22Rv1 (cell line): Measurements from ENCODE around the gene LXN.

ENCODE experiments used
- ZFX ChIP-seq: fragments of 450-650 bp; IDR thresholded peaks from 2 replicates; pipeline ENCODE4 v1.6.1; 2017; ENCODE audit warnings: antibody characterized with exemption, borderline replicate concordance
- TF ChIP-seq, protein P1 (sequence below): fragments of 450-650 bp; IDR thresholded peaks from 2 replicates; pipeline ENCODE4 v1.5.1; 2017; ENCODE audit warnings: mild to moderate bottlenecking

DNA sequence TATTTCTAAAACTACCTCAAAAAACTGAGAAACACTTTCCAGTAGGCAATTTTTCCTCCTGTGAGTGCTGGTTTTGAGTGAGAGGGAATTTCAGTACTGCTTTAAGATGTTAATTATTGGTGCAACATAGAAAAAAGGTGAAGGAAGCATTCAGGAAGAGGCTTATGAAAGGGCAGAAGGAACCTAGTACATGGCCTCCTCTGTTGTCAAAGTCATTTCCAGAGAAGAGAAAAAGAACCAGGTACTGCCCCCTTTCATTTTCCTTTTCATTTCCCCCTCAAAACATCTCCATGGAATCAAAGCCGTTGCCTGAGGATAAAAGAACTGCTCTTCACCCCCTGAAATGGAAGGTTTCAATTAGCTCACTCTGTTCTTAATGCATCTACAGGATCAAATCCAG, 40.0 kb upstream of the LXN start:
- TF ChIP-seq, protein P1, sequence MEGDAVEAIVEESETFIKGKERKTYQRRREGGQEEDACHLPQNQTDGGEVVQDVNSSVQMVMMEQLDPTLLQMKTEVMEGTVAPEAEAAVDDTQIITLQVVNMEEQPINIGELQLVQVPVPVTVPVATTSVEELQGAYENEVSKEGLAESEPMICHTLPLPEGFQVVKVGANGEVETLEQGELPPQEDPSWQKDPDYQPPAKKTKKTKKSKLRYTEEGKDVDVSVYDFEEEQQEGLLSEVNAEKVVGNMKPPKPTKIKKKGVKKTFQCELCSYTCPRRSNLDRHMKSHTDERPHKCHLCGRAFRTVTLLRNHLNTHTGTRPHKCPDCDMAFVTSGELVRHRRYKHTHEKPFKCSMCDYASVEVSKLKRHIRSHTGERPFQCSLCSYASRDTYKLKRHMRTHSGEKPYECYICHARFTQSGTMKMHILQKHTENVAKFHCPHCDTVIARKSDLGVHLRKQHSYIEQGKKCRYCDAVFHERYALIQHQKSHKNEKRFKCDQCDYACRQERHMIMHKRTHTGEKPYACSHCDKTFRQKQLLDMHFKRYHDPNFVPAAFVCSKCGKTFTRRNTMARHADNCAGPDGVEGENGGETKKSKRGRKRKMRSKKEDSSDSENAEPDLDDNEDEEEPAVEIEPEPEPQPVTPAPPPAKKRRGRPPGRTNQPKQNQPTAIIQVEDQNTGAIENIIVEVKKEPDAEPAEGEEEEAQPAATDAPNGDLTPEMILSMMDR = no peak
- TF ChIP-seq ZFX = no peak
